Body of pancreas (tissue), 4 donors: ENCODE results near the gene RPS18. TPM values are rescaled to one million over a fixed set of nuclear protein-coding genes. Genes with fewer than 3 reads are reported as not detected.

Experiments
- ATAC-seq: fragments of 150-250 bp; one replicate; pipeline ENCODE4 v1.9.1; 2016
- DNase-seq, 4 donors: peaks; one replicate each; pipeline ENCODE4 v3.0.0-alpha.2; 2019
- H3K27ac ChIP-seq, 4 donors: fragments of 200-600 bp; sonication (generic); 1 replicate in 3 of 4; 2 replicates in 1 of 4; pipeline versions ENCODE4 v1.5.1 to v1.6.1; 2016 to 2019; ENCODE audit warnings: mild to moderate bottlenecking in 1 of 4, mixed read lengths in 1 of 4, moderate library complexity in 1 of 4
- H3K27me3 ChIP-seq, 2 donors: fragments of 200-600 bp; sonication (generic); one replicate each; pipeline ENCODE4 v1.6.0; 2016; ENCODE audit warnings: mild to moderate bottlenecking in 1 of 2
- H3K36me3 ChIP-seq, 2 donors: fragments of 200-600 bp; sonication (generic); replicated peaks in 1 of 2; 2 replicates each; pipeline ENCODE4 v1.5.1; 2016; ENCODE audit warnings: low read depth in 2 of 2; ENCODE audit not compliant: insufficient read depth in 1 of 2
- H3K4me1 ChIP-seq: fragments of 200-600 bp; sonication (generic); one replicate; pipeline ENCODE4 v1.6.0; 2016
- H3K4me3 ChIP-seq, 2 donors: fragments of 200-600 bp; sonication (generic); 1 replicate in 1 of 2; 2 replicates in 1 of 2; pipeline ENCODE4 v1.5.1; 2016 to 2019
- H3K9me3 ChIP-seq, 3 donors: fragments of 200-600 bp; sonication (generic); 1 replicate in 2 of 3; 2 replicates in 1 of 3; pipeline ENCODE4 v1.5.1; 2016
- POLR2A ChIP-seq, 3 donors: fragments of 450-650 bp; IDR thresholded peaks; one replicate each; pipeline ENCODE4 v1.6.1; 2016; ENCODE audit warnings: antibody characterized with exemption in 3 of 3, mild to moderate bottlenecking in 2 of 3
- WGBS, 2 donors: methylation state at CpG; one replicate each; pipeline ENCODE4 v1.1.5; 2017; 5-methylcytosine and 5-hydroxymethylcytosine counted together
- intact Hi-C: fragments of 100-400 bp; cut with DNase I; formaldehyde crosslinking; loops from one replicate; pipeline ENCODE4 v1.15.1; 2023
- total RNA-seq, 2 donors: library from RNA; depleted of rRNA; stranded (reverse); fragments of >200 nt; gene quantifications; one replicate each; pipeline ENCODE4 v1.1.0, GENCODE V29; 2016
- TF ChIP-seq, protein P1 (sequence below), 7 experiments: fragments of 450-650 bp in 4 of 7; fragments of 200-600 bp in 3 of 7; sonication (generic) in 3 of 7; IDR thresholded peaks; one replicate each; pipeline ENCODE4 v1.5.1; 2016 to 2019; ENCODE audit warnings: antibody characterized with exemption in 7 of 7

Gene RPS18
- total RNA-seq, 2 donors from 2014 or later, result 772 to 1,608 TPM

DNA sequence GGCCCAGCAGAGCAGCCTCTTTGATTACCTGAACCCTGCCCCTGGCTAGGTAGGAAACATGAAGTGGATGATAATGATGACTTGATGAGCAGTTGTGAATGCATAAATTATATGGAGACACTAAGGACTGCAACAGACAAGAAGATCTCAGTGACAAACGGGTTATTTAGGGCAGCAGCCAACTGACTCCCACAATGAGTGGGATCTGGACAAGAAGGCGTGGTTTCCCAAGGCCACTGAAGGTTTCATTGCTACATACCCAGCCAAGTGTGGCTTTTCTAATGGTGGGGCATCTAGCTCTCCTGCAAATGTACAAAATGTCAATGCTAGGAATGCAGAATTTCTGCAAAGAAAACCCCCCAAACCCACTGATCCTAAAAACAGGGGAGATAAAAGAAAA is 34.1 kb upstream of the RPS18 start:
- H3K36me3 ChIP-seq, result no peaks in the 10 kb centered on the region
- TF ChIP-seq POLR2A (IDR thresholded peaks at IDR 0.05), result no peak
- TF ChIP-seq, protein P1, sequence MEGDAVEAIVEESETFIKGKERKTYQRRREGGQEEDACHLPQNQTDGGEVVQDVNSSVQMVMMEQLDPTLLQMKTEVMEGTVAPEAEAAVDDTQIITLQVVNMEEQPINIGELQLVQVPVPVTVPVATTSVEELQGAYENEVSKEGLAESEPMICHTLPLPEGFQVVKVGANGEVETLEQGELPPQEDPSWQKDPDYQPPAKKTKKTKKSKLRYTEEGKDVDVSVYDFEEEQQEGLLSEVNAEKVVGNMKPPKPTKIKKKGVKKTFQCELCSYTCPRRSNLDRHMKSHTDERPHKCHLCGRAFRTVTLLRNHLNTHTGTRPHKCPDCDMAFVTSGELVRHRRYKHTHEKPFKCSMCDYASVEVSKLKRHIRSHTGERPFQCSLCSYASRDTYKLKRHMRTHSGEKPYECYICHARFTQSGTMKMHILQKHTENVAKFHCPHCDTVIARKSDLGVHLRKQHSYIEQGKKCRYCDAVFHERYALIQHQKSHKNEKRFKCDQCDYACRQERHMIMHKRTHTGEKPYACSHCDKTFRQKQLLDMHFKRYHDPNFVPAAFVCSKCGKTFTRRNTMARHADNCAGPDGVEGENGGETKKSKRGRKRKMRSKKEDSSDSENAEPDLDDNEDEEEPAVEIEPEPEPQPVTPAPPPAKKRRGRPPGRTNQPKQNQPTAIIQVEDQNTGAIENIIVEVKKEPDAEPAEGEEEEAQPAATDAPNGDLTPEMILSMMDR (IDR thresholded peaks at IDR 0.05), result no peak
- no peaks in the 10 kb centered on the region for H3K27me3 ChIP-seq
- H3K4me3 ChIP-seq, result no peak overlapping the region
- WGBS, 2 donors, result 38 to 48% methylated on average over 2 of the region's 2 CpGs
- DNase-seq (no peak), ATAC-seq (no peak)
- H3K27ac ChIP-seq, result no peak overlapping the region
- intact Hi-C loops, result no loop called here
- no peaks in the 10 kb centered on the region for H3K9me3 ChIP-seq
- H3K4me1 ChIP-seq, result no peaks in the 10 kb centered on the region

DNA sequence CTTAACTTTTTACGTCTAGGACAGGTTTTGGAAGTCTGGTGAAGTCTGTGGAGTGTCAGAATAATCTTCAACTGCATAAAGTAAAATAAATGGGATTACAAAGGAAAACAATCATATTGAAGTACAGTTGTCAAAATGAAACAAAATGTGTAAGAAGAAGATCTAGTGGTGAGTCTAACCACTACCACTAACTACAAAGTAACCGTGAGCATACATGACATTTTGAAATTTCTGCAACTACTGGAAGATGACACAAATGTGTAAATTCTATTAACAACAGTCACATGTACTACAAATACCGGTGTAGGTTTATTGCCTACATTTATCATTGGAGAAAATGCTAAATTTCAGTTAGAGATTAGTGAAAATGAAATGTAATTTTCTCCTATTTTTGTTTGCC is 29.9 kb upstream of the RPS18 start:
- Histone ChIP-seq H3K27ac (no peak overlapping the region), H3K27me3 (no peaks in the 10 kb centered on the region), H3K9me3 (no peaks in the 10 kb centered on the region), H3K4me1 (no peaks in the 10 kb centered on the region), H3K4me3 (no peak overlapping the region), H3K36me3 (no peaks in the 10 kb centered on the region)
- WGBS, 2 donors, result 43 to 56% methylated on average over 3 of the region's 3 CpGs
- no peak for TF ChIP-seq POLR2A (IDR thresholded peaks at IDR 0.05)
- TF ChIP-seq, protein P1 (IDR thresholded peaks at IDR 0.05), result no peak
- intact Hi-C loops, result loop anchor here (5.0 to 10.0 kb wide), 2 partner anchors 127 to 235 kb away; partner anchors contain the start of gene HLA-DOA
- DNase-seq (no peak), ATAC-seq (no peak)

DNA sequence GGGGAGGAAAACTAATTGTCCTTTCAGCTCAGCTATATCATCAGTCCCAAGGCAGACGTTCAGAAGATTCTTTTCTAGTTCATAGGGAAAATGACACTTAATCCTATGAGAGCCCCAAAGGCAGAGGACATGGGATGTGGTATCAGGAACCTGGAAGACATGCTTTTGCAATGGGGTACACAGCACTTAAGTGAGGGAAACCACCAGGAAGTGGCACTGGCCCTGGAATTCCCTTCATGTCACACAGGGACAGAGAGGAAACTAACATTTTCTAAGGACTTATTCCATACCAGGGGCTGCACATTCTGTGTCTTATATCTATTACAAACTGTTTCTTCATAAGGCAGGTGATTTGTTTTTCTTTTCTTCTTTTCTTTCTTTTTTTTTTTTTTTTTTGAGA is 28.4 kb upstream of the RPS18 start:
- no peaks in the 10 kb centered on the region for H3K9me3 ChIP-seq
- TF ChIP-seq, protein P1 (IDR thresholded peaks at IDR 0.05), result no peak
- TF ChIP-seq POLR2A (IDR thresholded peaks at IDR 0.05), result no peak
- no peaks in the 10 kb centered on the region for H3K27me3 ChIP-seq
- H3K36me3 ChIP-seq, result no peaks in the 10 kb centered on the region
- intact Hi-C loops, result loop anchor here (5.0 to 10.0 kb wide), 2 partner anchors 129 to 236 kb away; partner anchors contain the start of gene HLA-DOA
- WGBS, 2 donors, result 35 to 36% methylated on average over 1 of the region's 1 CpG
- ATAC-seq, result no peak
- DNase-seq, result no peak
- H3K4me1 ChIP-seq, result peaks cover 6% of the 10 kb centered on the region
- H3K4me3 ChIP-seq, result no peak overlapping the region
- no peak overlapping the region for H3K27ac ChIP-seq

DNA sequence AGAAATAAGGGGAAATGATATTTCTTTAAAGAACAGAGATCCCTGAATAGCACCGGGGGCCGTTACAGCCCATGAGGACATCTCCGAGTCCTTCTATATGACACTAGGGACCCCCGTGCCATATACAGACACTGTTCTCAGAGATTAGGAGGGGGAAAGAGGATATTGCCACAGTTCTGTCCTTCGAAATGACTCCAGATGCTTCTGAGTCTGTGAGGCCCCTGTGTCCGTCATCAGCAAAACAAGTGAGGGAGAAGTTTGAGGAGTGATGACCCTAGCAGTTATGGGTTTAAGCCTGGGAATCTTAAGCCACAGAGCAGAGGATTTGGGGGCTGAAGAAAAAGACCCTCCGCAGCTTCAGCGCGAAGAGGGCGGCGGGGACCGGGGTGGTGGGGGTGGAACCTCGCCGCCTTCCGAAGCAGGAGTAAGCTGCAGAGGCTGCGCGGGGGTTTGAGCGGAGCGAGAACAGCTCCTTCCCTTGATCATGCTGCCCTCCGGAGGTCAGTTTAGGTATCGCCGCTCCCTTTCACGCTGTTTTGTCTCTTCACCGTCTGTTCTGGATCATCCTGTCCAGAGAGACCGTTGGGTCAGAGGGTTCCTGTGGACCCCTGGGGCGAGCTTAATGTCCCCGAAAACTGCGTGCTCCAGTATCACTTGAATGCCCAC is 23.8 kb upstream of the RPS18 start:
- intact Hi-C loops, result loop anchor here (5.0 to 10.0 kb wide), 2 partner anchors 86 to 133 kb away; no protein-coding TSS in a partner anchor
- Histone ChIP-seq H3K36me3 (no peaks in the 10 kb centered on the region), H3K9me3 (no peaks in the 10 kb centered on the region), H3K27me3 (no peaks in the 10 kb centered on the region), H3K4me1 (peaks cover 22% of the 10 kb centered on the region), H3K4me3 (no peak overlapping the region), H3K27ac (peak overlapping the region; percentile 71 to 95 (median 89))
- 3 to 9% methylated on average over 16 to 28 of the region's 28 CpGs for WGBS, 2 donors
- DNase-seq (peak; percentile 90 to 93 (median 92)), ATAC-seq (peak; percentile 72)
- TF ChIP-seq, protein P1 (IDR thresholded peaks at IDR 0.05), result peak; percentile 80 to 99 (median 98)
- no peak for TF ChIP-seq POLR2A (IDR thresholded peaks at IDR 0.05)

GRCh38 chr6:33248643-33248931 is 23.3 kb upstream of the RPS18 start:
- no peaks in the 10 kb centered on the region for H3K27me3 ChIP-seq
- H3K4me1 ChIP-seq, result peaks cover 22% of the 10 kb centered on the region
- intact Hi-C loops, result loop anchor here (5.0 to 10.0 kb wide), 2 partner anchors 86 to 134 kb away; no protein-coding TSS in a partner anchor
- no peaks in the 10 kb centered on the region for H3K9me3 ChIP-seq
- TF ChIP-seq POLR2A (IDR thresholded peaks at IDR 0.05), result no peak
- TF ChIP-seq, protein P1 (IDR thresholded peaks at IDR 0.05), result no peak
- WGBS, 2 donors, result 2 to 3% methylated on average over 16 to 18 of the region's 18 CpGs
- DNase-seq (no peak), ATAC-seq (peak; percentile 8)
- peak overlapping the region in 1 of 2 donors; percentile 23 for H3K4me3 ChIP-seq
- no peaks in the 10 kb centered on the region for H3K36me3 ChIP-seq
- peak overlapping the region; percentile 71 to 95 (median 89) for H3K27ac ChIP-seq
